Measurements from ENCODE around the gene BCL2L14. TPM values are rescaled to one million over a fixed set of nuclear protein-coding genes. Genes with fewer than 3 reads are reported as not detected.

The BCL2L14 gene
- total and polyA plus RNA-seq, 9 of the 15 experiments (the other 6 are each of a cell fraction or from before 2014, with no cell fraction given): not detected

DNA sequence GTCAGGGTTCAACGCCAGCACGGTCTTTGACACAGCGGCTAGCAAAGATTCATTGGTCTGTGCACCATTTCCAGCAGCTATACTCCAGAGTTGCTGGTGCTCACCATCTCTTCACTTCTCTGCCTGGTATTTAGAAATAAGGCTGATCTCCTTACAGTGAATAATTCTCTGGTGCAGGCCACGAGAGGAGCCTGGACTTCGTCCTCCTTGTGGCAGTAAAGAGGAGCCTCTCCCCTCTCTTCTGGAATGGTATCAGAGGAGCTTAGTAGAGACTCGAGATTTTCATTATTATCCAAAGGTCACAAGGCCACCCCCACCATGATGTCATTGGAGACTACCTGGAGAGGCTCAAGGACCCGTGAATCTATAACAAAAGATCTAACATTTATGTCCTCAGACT lies 30.8 kb upstream of the BCL2L14 start:
- intact Hi-C loops (cut with micrococcal nuclease): loop anchor here (5.0 to 10.0 kb wide), 2 partner anchors 485 to 662 kb away; no protein-coding TSS in a partner anchor
- no peak for ATAC-seq

More for the DNA sequence above, 30.8 kb upstream of the BCL2L14 start:
- Histone ChIP-seq H4K20me1 (replicated peaks; ENCODE audit: control insufficient read depth, insufficient read depth, low read length) (no peaks in the 10 kb centered on the region), H2AFZ (ENCODE audit: low read depth, low read length) (no peak overlapping the region), H3K9me3 (replicated peaks; ENCODE audit: control insufficient read depth, insufficient read depth, low read depth, low read length) (no peaks in the 10 kb centered on the region), H3K27me3 (ENCODE audit: control insufficient read depth in 2 of 2, insufficient read depth in 2 of 2, low read length in 2 of 2) (no peaks in the 10 kb centered on the region), H3K27ac (ENCODE audit: extremely low read depth, low read depth, low read length) (no peak overlapping the region), H3K4me1 (replicated peaks in 1 of 2; ENCODE audit: control insufficient read depth in 2 of 2, insufficient read depth in 2 of 2, low read length in 2 of 2) (no peaks in the 10 kb centered on the region), H3K9me1 (ENCODE audit: control insufficient read depth, insufficient read depth, low read length) (no peaks in the 10 kb centered on the region), H3K4me2 (ENCODE audit: insufficient read depth, low read length) (no peak overlapping the region), H3K4me3 (no peak overlapping the region), H3K9ac (ENCODE audit: insufficient read depth in 1 of 2, low read depth in 2 of 2, low read length in 2 of 2) (no peak overlapping the region), H3K36me3 (ENCODE audit: control insufficient read depth, insufficient read depth, low read length) (no peaks in the 10 kb centered on the region), H3K79me2 (ENCODE audit: control insufficient read depth, insufficient read depth, low read length) (no peaks in the 10 kb centered on the region)
- FAIRE-seq: no peak
- CTCF ChIA-PET (ENCODE audit: low intra/inter-chr PET ratio): no interaction called here
- DNase-seq (ENCODE audit: extremely low read depth in 1 of 4, low spot score in 3 of 4): no peak
- 4% methylated on average over 7 of the region's 7 CpGs for WGBS (ENCODE audit: insufficient coverage, low coverage, missing lambda C conversion rate)
- BruUV-seq (replicated peaks): no TSS peak
- in situ Hi-C loops (cut with MboI): no loop called here
- TF ChIP-seq ZNF830 (CRISPR knock-in tag; IDR thresholded peaks at IDR 0.05) (no peak), DACH1 (IDR thresholded peaks at IDR 0.05; ENCODE audit: partially characterized antibody) (no peak), DPF2 (IDR thresholded peaks at IDR 0.05) (no peak), ZFP30 (CRISPR knock-in tag; IDR thresholded peaks at IDR 0.05; ENCODE audit: borderline replicate concordance) (no peak)
- TF ChIP-seq, protein P1, sequence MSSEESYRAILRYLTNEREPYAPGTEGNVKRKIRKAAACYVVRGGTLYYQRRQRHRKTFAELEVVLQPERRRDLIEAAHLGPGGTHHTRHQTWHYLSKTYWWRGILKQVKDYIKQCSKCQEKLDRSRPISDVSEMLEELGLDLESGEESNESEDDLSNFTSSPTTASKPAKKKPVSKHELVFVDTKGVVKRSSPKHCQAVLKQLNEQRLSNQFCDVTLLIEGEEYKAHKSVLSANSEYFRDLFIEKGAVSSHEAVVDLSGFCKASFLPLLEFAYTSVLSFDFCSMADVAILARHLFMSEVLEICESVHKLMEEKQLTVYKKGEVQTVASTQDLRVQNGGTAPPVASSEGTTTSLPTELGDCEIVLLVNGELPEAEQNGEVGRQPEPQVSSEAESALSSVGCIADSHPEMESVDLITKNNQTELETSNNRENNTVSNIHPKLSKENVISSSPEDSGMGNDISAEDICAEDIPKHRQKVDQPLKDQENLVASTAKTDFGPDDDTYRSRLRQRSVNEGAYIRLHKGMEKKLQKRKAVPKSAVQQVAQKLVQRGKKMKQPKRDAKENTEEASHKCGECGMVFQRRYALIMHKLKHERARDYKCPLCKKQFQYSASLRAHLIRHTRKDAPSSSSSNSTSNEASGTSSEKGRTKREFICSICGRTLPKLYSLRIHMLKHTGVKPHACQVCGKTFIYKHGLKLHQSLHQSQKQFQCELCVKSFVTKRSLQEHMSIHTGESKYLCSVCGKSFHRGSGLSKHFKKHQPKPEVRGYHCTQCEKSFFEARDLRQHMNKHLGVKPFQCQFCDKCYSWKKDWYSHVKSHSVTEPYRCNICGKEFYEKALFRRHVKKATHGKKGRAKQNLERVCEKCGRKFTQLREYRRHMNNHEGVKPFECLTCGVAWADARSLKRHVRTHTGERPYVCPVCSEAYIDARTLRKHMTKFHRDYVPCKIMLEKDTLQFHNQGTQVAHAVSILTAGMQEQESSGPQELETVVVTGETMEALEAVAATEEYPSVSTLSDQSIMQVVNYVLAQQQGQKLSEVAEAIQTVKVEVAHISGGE (CRISPR knock-in tag; IDR thresholded peaks at IDR 0.05): no peak
- TF ChIP-seq, protein P2, sequence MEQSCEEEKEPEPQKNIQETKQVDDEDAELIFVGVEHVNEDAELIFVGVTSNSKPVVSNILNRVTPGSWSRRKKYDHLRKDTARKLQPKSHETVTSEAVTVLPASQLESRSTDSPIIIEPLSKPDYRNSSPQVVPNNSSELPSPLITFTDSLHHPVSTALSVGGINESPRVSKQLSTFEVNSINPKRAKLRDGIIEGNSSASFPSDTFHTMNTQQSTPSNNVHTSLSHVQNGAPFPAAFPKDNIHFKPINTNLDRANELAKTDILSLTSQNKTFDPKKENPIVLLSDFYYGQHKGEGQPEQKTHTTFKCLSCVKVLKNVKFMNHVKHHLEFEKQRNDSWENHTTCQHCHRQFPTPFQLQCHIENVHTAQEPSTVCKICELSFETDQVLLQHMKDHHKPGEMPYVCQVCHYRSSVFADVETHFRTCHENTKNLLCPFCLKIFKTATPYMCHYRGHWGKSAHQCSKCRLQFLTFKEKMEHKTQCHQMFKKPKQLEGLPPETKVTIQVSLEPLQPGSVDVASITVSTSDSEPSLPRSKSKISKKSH (CRISPR knock-in tag; IDR thresholded peaks at IDR 0.05): no peak
- POLR2A ChIA-PET: no interaction called here

Measured in K562 (cell line).